Central memory CD8-positive, alpha-beta T cell (primary cell): ENCODE measurements around the gene FADS2.

Experiments
- ATAC-seq: fragments of 150-1000 bp; cut with Tn5 transposase; replicated peaks from 2 replicates; pipeline ENCODE4 v1.10.0; 2022; ENCODE audit warnings: mild to moderate bottlenecking, moderate FRiP score, moderate number of reproducible peaks; ENCODE audit not compliant: poor library complexity, severe bottlenecking; ENCODE audit errors: extremely low read depth
- DNase-seq, 2 donors: peaks; one replicate each; pipeline ENCODE4 v3.0.0; 2021; ENCODE audit warnings: low spot score in 2 of 2
- H3K27ac Mint-ChIP-seq: one replicate; pipeline ENCODE4 v1.8.0; 2022; ENCODE audit warnings: low read depth, mild to moderate bottlenecking, moderate library complexity, mixed read lengths
- H3K27me3 Mint-ChIP-seq: one replicate; pipeline ENCODE4 v1.8.0; 2022; ENCODE audit warnings: mixed read lengths
- H3K36me3 Mint-ChIP-seq: one replicate; pipeline ENCODE4 v1.8.0; 2022; ENCODE audit warnings: mild to moderate bottlenecking, moderate library complexity, mixed read lengths; ENCODE audit not compliant: insufficient read depth
- H3K4me1 Mint-ChIP-seq: one replicate; pipeline ENCODE4 v1.8.0; 2022; ENCODE audit warnings: mixed read lengths
- H3K4me3 Mint-ChIP-seq: one replicate; pipeline ENCODE4 v1.8.0; 2022; ENCODE audit warnings: mild to moderate bottlenecking, moderate library complexity, mixed read lengths
- H3K9me3 Mint-ChIP-seq: one replicate; pipeline ENCODE4 v1.8.0; 2022; ENCODE audit warnings: mixed read lengths

Gene FADS2

DNA sequence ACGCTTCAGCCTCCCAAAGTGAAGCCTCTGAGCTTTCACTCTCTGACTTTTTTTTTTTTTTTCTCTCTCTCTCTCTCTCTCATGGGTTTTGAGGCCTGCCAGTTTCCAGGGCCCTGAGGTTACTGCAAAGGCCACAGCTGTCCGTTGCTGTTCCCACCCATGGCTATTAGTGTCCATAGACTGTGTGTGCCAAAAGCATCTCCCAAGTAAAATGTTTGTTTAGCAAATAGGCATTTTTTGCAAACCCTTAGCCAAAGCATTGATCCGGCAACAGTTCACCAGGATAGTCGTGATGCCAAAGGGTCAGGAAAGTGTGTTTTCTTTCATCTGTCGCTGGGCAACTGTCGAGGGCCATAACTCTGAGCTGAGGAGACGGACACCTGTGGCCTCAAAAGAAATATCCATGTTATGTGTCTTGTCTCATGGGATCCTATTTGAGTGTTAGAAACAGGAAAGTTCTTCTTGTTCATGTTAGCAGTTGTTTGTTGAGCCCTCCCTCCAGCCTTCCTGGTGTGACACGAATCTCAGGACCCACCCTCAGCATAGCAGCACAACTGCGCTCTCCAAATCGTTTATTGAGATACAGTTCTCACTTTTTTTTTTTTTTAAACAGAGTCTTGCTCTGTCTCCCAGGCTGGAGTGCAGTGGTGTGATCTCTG lies 18.4 kb downstream of the FADS2 start:
- Mint-ChIP-seq H3K9me3 (no peaks in the 10 kb centered on the region), H3K27me3 (no peaks in the 10 kb centered on the region), H3K4me3 (no peak overlapping the region), H3K27ac (no peak overlapping the region), H3K4me1 (no peaks in the 10 kb centered on the region), H3K36me3 (peaks cover 10% of the 10 kb centered on the region)
- no peak for ATAC-seq
- DNase-seq: no peak

DNA sequence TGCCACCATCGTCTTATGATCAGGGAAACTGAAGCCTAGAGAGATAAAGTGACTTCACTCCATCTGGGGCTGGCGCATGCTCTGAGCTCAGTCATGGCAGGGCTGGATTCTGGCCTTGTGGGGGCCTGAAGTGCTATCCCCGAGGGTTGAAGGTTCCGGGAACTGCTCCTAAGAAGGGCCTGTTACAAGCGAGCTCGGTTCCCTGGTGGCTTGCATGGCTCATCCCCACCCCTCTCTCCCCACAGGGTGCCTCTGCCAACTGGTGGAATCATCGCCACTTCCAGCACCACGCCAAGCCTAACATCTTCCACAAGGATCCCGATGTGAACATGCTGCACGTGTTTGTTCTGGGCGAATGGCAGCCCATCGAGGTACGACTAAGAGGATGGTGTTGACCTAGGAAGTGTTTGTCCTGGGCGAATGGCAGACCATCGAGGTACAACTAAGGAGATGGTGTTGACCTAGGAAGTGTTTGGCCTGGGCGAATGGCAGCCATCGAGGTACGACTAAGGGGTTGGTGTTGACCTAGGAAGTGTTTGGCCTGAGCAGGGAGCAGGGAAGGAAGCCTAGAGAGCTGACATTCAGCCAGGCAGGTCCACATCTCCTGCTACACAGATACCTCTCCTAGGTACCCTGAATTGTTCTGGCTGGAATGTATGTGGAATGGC lies 19.9 kb downstream of the FADS2 start:
- no peak overlapping the region for H3K4me3 Mint-ChIP-seq
- DNase-seq: no peak
- no peaks in the 10 kb centered on the region for H3K4me1 Mint-ChIP-seq
- H3K27me3 Mint-ChIP-seq: no peaks in the 10 kb centered on the region
- H3K9me3 Mint-ChIP-seq: no peaks in the 10 kb centered on the region
- H3K36me3 Mint-ChIP-seq: peaks cover 8% of the 10 kb centered on the region
- no peak for ATAC-seq
- no peak overlapping the region for H3K27ac Mint-ChIP-seq

DNA sequence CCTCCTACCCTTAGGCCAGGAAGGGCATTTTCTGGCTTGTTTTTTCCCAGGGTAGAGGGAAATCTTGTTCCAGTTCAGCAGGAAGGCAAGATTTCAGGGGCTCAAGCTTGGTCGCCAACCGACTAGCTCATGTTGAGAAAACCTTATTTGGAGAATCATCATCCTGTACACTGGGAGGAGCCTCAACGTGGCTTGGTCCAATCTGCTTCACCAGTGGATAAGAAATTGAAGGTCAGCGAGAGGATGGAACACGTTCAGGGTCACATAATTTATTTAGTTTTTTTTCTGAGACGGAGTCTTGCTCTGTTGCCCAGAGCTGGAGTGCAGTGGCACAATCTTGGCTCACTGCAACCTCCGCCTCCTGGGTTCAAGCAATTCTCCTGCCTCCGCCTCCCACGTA lies 20.5 kb downstream of the FADS2 start:
- Mint-ChIP-seq H3K4me1 (no peaks in the 10 kb centered on the region), H3K27ac (no peak overlapping the region)

DNA sequence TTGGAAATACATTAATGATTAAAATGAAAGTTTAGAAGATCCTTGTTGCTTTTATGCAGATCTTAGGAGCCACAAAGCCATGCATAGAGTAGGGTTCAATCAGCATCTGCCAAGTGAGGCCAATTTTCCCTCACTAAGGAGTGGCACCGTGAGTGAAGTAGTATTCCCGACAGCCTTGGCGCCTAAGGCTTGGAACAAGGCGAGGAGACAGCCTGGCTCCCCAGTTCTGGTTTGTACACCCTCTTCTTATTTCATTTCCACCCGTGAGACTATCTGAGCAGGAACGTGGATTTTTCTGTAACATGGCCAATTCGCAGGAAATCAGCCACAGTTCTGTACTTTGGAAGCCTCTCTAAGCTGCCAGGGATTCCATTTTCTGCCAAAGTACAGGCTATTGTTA lies 22.6 kb downstream of the FADS2 start:
- peaks cover 4% of the 10 kb centered on the region for H3K36me3 Mint-ChIP-seq
- no peak for ATAC-seq
- DNase-seq: no peak
- no peaks in the 10 kb centered on the region for H3K9me3 Mint-ChIP-seq
- no peak overlapping the region for H3K27ac Mint-ChIP-seq
- no peaks in the 10 kb centered on the region for H3K4me1 Mint-ChIP-seq
- no peak overlapping the region for H3K4me3 Mint-ChIP-seq
- H3K27me3 Mint-ChIP-seq: no peaks in the 10 kb centered on the region

More for the DNA sequence above, 20.5 kb downstream of the FADS2 start:
- no peak overlapping the region for H3K4me3 Mint-ChIP-seq
- ATAC-seq: no peak
- DNase-seq: no peak
- H3K9me3 Mint-ChIP-seq: no peaks in the 10 kb centered on the region
- H3K27me3 Mint-ChIP-seq: no peaks in the 10 kb centered on the region
- peaks cover 8% of the 10 kb centered on the region for H3K36me3 Mint-ChIP-seq

DNA sequence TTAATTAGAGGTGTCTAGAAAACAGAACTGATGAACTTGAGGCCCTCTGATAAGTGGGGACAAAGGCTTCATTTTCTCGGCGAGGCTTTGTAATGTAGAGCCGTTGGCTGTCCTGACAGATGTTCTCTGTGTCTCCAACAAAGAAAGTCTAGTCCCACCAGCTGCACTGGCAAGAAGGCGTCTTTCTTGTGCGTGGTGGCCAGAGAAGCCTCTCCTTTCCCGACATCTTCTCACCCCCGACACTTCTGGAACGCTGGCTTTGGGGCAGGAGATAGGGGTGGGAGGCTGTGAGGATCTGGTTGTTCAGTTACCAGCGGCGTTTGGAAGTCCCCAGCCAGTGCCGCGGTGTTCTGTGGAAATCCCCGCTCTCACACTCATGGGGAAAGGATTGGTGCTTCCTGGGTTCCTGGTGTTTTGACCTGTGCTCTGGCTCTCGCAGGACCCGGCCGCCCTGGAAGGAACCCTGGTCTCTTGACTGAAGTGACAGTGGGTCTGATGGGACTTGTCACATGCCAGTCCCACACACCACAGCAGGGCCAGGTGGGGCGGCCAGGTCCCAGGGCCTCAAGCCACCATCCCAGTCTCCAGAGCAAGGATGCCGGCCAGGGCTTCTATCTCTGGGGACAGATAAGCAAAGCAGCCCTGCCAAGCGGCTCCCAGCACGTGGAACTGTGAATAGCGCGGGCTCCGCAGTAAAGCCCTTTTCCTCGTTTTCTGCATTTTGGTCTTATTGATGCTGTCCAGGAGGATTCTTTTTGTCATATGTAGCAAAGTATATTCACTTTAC lies 23.2 kb downstream of the FADS2 start:
- Mint-ChIP-seq H3K36me3 (peaks cover under 1% of the 10 kb centered on the region), H3K27ac (no peak overlapping the region), H3K27me3 (no peaks in the 10 kb centered on the region)

DNA sequence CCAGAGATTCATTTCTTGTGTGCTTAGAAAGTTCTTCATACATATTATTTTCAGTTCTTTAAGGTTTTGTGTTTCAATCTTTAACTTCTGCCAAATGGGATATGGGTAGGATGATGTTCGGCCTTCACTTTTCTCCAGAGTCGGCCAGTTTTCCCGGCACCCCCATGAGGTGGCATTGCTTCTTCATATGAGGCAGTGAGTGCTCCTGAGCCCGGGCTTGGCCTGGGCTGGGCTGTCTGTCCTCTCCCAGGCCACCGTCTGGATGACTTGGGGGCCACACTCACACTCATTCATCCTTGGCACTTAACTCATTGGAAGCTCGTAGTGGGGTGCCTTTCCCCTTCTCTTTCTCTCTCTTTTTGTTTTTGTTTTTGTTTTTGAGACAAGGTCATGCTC lies 23.8 kb downstream of the FADS2 start:
- H3K36me3 Mint-ChIP-seq: no peaks in the 10 kb centered on the region
- no peak overlapping the region for H3K27ac Mint-ChIP-seq
- ATAC-seq (no peak), DNase-seq (no peak)
- H3K4me1 Mint-ChIP-seq: no peaks in the 10 kb centered on the region
- H3K4me3 Mint-ChIP-seq: no peak overlapping the region
- H3K9me3 Mint-ChIP-seq: no peaks in the 10 kb centered on the region
- H3K27me3 Mint-ChIP-seq: no peaks in the 10 kb centered on the region

More for the DNA sequence above, 23.2 kb downstream of the FADS2 start:
- Mint-ChIP-seq H3K9me3 (no peaks in the 10 kb centered on the region), H3K4me1 (no peaks in the 10 kb centered on the region), H3K4me3 (no peak overlapping the region)
- ATAC-seq: no peak
- DNase-seq: no peak

DNA sequence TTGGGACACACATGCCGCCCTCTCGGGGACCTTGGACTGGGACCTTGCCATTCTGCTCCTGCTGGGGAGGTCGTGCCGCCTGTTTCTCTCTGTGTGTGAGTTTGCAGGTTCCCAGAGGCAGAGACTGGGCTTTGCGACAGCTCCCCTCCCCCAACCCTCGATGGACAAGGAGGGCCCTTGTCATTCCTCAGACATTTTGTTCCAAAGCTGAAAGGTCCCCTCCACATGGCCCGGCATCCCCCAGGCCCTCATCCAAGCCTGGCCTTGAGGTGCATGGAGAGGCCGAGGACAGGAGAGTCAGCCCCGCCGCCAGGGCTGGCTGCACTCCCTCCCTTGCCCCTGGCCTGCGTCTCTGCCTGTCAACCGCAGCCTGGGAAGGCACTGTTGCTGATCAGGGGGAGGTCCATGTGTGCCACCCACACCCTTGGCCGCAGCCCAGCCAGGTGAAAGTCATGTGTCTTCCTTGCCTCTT lies 25.6 kb downstream of the FADS2 start:
- no peak for DNase-seq
- Mint-ChIP-seq H3K9me3 (no peaks in the 10 kb centered on the region), H3K27ac (no peak overlapping the region), H3K4me3 (no peak overlapping the region), H3K4me1 (no peaks in the 10 kb centered on the region), H3K36me3 (no peaks in the 10 kb centered on the region), H3K27me3 (no peaks in the 10 kb centered on the region)
- ATAC-seq: no peak

DNA sequence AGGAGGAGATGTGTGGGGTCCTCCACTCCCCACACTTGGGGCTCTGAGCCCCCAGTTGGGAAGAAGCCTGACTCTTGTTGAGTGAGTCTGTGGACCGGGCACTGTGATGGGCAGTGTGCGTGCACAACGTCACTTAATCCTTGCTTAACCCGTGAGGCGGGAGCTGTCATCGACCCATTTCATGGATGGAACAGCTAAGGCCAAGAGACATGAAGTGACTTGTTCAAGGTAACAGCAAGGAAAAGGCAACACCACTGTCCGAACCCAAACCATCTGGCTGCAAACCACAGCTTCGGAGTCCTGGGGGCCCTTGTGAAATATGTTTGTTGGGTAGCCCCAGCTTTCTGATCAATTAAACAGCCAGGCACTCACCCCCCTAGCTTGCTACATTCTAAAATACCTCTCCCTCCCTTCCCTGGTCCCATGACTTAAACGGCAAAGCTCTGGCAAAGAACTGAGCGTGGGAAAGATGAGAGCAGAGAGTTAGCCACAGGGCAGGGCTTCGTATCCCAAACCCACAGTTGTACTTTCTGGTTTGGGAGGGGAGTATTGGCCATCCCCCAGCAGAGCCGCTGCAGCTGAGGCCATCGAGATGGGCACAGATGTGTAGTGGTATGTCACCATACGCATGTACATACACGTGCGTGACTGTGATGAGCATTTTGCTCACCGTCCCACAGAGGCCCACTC lies 26.3 kb downstream of the FADS2 start:
- Mint-ChIP-seq H3K4me1 (no peaks in the 10 kb centered on the region), H3K27me3 (no peaks in the 10 kb centered on the region), H3K4me3 (no peak overlapping the region), H3K27ac (no peak overlapping the region), H3K9me3 (no peaks in the 10 kb centered on the region), H3K36me3 (no peaks in the 10 kb centered on the region)
- DNase-seq (no peak), ATAC-seq (no peak)

DNA sequence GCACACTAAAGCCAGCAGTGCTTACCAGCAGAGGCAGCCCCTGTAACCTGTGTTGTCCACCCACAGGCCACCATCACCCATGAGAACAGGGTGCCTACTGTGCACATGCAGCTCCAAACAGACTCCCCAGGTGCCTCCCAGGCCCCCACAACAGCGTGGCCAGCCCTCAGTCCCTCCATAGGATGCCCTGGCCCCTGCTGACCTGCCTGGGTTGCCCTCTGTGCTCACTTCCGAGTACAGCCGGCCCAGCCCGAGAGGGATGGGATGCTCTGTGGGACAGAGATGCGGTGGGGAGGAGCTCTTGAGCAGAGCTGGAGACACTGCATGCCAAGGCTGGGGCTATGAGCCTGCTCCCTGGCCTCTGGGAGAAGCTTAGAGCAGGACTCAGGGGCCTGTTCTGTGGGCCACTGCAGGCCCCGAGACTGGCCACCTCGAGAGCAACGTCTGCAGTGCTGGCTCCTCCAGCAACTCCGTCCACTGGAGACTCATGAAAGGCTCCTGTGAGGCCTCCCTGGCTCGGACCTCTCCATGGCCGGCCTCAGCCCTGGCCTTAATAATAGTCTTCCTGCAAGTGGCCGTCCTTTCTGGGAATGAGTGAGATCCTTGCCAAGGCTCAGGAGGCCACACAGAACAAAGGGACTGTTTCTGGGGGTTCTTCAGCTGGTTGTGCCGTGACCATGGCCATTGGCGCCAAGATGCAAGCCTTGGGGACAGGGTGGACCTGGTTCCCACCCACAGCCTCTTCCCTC lies 27.0 kb downstream of the FADS2 start:
- Mint-ChIP-seq H3K36me3 (no peaks in the 10 kb centered on the region), H3K4me3 (no peak overlapping the region), H3K27ac (no peak overlapping the region), H3K9me3 (no peaks in the 10 kb centered on the region), H3K27me3 (no peaks in the 10 kb centered on the region), H3K4me1 (no peaks in the 10 kb centered on the region)
- DNase-seq: no peak
- ATAC-seq: no peak

DNA sequence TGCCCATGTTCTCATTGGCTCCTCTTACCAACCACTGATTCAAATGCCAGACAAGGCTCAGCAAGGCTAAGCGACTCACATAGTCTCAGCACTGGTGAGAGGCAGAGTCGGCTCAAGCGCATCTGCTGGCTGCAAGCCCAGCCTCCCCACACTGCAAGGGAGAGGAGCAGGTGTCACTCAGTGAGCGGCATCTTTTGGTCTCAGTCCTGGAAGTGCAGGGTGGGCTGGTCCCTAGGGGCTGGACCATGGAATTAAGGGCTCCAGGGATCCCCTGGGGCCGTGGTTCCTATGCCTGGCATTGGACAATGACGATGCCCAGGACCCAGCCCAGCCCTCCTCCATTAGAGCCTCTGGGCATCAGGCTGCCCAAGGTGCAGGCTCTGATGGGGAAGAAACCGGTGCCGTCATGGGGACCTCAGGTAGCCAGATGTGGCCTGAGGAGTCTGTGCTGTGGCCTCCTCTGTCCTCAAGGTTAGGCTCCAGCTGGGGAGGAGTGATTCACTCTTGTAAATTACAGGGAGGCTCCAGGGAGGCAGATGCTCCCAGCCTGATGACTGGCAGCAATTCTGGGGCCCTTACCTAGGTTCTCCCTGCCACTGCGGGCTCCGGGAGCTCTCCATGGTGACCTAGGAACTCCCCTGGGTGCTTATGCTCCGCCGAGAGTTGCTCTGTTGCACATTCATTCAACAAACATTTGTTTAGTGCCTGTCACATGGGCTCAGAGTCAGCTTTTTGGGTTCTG lies 28.0 kb downstream of the FADS2 start:
- Mint-ChIP-seq H3K4me1 (no peaks in the 10 kb centered on the region), H3K36me3 (no peaks in the 10 kb centered on the region), H3K9me3 (no peaks in the 10 kb centered on the region), H3K4me3 (no peak overlapping the region), H3K27ac (no peak overlapping the region), H3K27me3 (no peaks in the 10 kb centered on the region)
- no peak for ATAC-seq
- no peak for DNase-seq

DNA sequence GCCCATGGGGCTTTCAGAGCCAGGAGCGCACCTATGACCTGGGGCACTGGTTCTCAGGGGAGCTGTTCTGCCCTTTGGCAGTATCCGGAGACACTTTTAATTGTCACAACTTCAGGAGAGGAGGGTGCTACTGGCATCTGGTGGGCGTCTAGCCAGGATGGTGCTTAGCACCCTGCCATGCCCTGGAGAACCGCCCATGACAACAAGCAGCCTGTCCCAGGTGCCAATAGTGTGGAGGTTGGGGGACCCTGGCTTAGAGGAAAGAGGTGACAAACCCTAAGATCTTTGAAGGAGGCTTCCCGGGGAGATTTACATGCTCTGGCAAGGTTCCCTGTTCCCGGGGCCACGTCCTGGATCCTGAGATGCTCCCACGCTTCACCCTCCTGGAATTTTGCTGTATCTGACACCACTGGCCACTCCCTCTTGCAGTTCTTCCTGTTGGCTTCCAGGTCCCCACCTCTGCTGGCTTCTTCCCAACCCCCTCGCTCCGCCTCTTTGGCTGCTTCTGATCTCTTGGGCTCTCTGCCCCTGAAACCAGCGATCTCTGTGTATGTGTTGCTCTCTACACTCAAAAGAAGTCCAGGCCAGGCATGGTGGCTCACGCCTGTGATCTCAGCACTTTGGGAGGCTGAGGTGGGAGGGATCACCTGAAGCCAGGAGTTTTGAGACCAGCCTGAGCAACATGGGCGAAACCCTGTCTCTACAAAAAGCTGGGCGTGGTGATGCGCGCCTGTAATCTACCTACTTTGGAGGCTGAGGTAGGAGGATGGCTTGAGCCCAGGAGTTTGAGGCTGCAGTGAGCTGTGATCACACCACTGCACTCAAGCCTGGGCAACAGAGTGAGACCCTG lies 32.2 kb downstream of the FADS2 start:
- Mint-ChIP-seq H3K27ac (no peak overlapping the region), H3K4me3 (no peak overlapping the region), H3K27me3 (no peaks in the 10 kb centered on the region), H3K36me3 (peaks cover 1% of the 10 kb centered on the region), H3K9me3 (no peaks in the 10 kb centered on the region), H3K4me1 (no peaks in the 10 kb centered on the region)
- DNase-seq (no peak), ATAC-seq (no peak)
